ENCODE results near the gene COPS2. TPM values are rescaled to one million over a fixed set of nuclear protein-coding genes. Genes with fewer than 3 reads are reported as not detected.

The COPS2 gene
- total and polyA plus RNA-seq, 9 of the 15 experiments (the other 6 are each of a cell fraction or from before 2014, with no cell fraction given): 66.4 to 154 (median 117) TPM

GRCh38 chr15:49169880-49170597, 14.6 kb upstream of the COPS2 start, which contains the start of gene GALK2 (continued):
- TF ChIP-seq CEBPZ (IDR thresholded peaks at IDR 0.05; ENCODE audit: borderline replicate concordance, low read depth, low read length) (no peak), PHTF2 (CRISPR knock-in tag; IDR thresholded peaks at IDR 0.05) (no peak), CEBPB (tag; IDR thresholded peaks at IDR 0.05) (no peak), ZFP36 (IDR thresholded peaks at IDR 0.05; ENCODE audit: low read depth, low read length, partially characterized antibody) (peak; percentile 24), ZNF696 (CRISPR knock-in tag; conservative IDR thresholded peaks at IDR 0.05) (no peak), HNRNPLL (IDR thresholded peaks at IDR 0.05; ENCODE audit: low read depth, low read length, poor library complexity, severe bottlenecking) (peak; percentile 90), NR2F6 (CRISPR knock-in tag; IDR thresholded peaks at IDR 0.05) (no peak), RUNX1 (IDR thresholded peaks at IDR 0.05; ENCODE audit: low read depth) (no peak), ARID2 (IDR thresholded peaks at IDR 0.05) (no peak), ETV1 (tag; conservative IDR thresholded peaks at IDR 0.05; ENCODE audit: low read depth) (peak; percentile 58; the same call in 1 of the 2 replicates), ZNF764 (CRISPR knock-in tag; IDR thresholded peaks at IDR 0.05; ENCODE audit: low read depth) (no peak), FOXP4 (CRISPR knock-in tag; IDR thresholded peaks at IDR 0.05; ENCODE audit: borderline replicate concordance) (peak; percentile 65; the same call in 1 of the 2 replicates), TRIM24 (IDR thresholded peaks at IDR 0.05) (peak in 1 of 2 experiments; percentile 48; a peak in 1 of 4 replicates), ZNF324 (CRISPR knock-in tag; IDR thresholded peaks at IDR 0.05) (no peak), ZNF197 (CRISPR knock-in tag; IDR thresholded peaks at IDR 0.05; ENCODE audit: low read depth) (no peak), PTBP1 (IDR thresholded peaks at IDR 0.05; ENCODE audit: low read depth, low read length) (no peak), ZNF143 (CRISPR knock-in tag; IDR thresholded peaks at IDR 0.05) (no peak), ZNF395 (CRISPR knock-in tag; IDR thresholded peaks at IDR 0.05) (0 out of 2 replicates have a peak, but pooled peaks have one; percentile 18), NFE2 (IDR thresholded peaks at IDR 0.05; ENCODE audit: low read depth) (no peak), MAZ (CRISPR knock-in tag; conservative IDR thresholded peaks at IDR 0.05 in 1 of 2, IDR thresholded peaks at IDR 0.05 in 1 of 2) (peak in 1 of 2 experiments; percentile 86; a peak in 3 of 4 replicates), FOSL1 (tag; conservative IDR thresholded peaks at IDR 0.05) (no peak), ADNP (tag; IDR thresholded peaks at IDR 0.05) (no peak)
